GM23248 (cell line): ENCODE data around the gene BCL2.

Experiments used
- EZH2 ChIP-seq: fragments of 200-600 bp; sonication (generic); IDR thresholded peaks from 2 replicates; pipeline ENCODE4 v1.6.1; 2018; ENCODE audit warnings: antibody characterized with exemption, mild to moderate bottlenecking; ENCODE audit not compliant: insufficient read depth, poor library complexity, severe bottlenecking
- EZH2phosphoT487 ChIP-seq: fragments of 200-600 bp; sonication (generic); IDR thresholded peaks from 2 replicates; pipeline ENCODE4 v1.6.1; 2018; ENCODE audit warnings: antibody characterized with exemption, moderate library complexity, mild to moderate bottlenecking, low read depth; ENCODE audit not compliant: insufficient read depth

- TF ChIP-seq EZH2 (no peak), EZH2phosphoT487 (no peak)
Measured at GRCh38 chr18:63087421-63088230, 231.9 kb downstream of the BCL2 start.
